Activated naive CD8-positive, alpha-beta T cell (primary cell): ENCODE results near the gene RNF208.
A peak's percentile ranks its signal among the peaks of the same experiment; 100 is the strongest.

Experiments
- H3K27ac Mint-ChIP-seq: one replicate; pipeline ENCODE4 v1.8.0; 2021; ENCODE audit warnings: mixed read lengths
- H3K27me3 Mint-ChIP-seq: one replicate; pipeline ENCODE4 v1.8.0; 2021; ENCODE audit warnings: mixed read lengths
- H3K36me3 Mint-ChIP-seq: one replicate; pipeline ENCODE4 v1.8.0; 2021; ENCODE audit warnings: mixed read lengths
- H3K4me1 Mint-ChIP-seq: one replicate; pipeline ENCODE4 v1.8.0; 2021; ENCODE audit warnings: low read depth, mixed read lengths
- H3K4me3 Mint-ChIP-seq: one replicate; pipeline ENCODE4 v1.8.0; 2021; ENCODE audit warnings: mild to moderate bottlenecking, mixed read lengths
- H3K9me3 Mint-ChIP-seq: one replicate; pipeline ENCODE4 v1.8.0; 2021; ENCODE audit warnings: low read depth, mixed read lengths

The RNF208 gene

GRCh38 chr9:137217276-137218211 is 4.5 kb downstream of the RNF208 start:
- Mint-ChIP-seq H3K36me3 (no peaks in the 10 kb centered on the region), H3K27me3 (no peaks in the 10 kb centered on the region), H3K9me3 (no peaks in the 10 kb centered on the region), H3K4me1 (no peaks in the 10 kb centered on the region), H3K27ac (no peak overlapping the region), H3K4me3 (no peak overlapping the region)

GRCh38 chr9:137216188-137216965 is 5.7 kb downstream of the RNF208 start:
- Mint-ChIP-seq H3K4me3 (no peak overlapping the region), H3K9me3 (no peaks in the 10 kb centered on the region), H3K36me3 (no peaks in the 10 kb centered on the region), H3K27me3 (no peaks in the 10 kb centered on the region), H3K27ac (no peak overlapping the region), H3K4me1 (no peaks in the 10 kb centered on the region)

GRCh38 chr9:137215196-137215986 is 6.6 kb downstream of the RNF208 start:
- Mint-ChIP-seq H3K36me3 (no peaks in the 10 kb centered on the region), H3K4me1 (no peaks in the 10 kb centered on the region), H3K4me3 (no peak overlapping the region), H3K9me3 (no peaks in the 10 kb centered on the region), H3K27me3 (no peaks in the 10 kb centered on the region), H3K27ac (no peak overlapping the region)

- H3K4me1 Mint-ChIP-seq = no peaks in the 10 kb centered on the region
- H3K9me3 Mint-ChIP-seq = no peaks in the 10 kb centered on the region
- H3K27me3 Mint-ChIP-seq = no peaks in the 10 kb centered on the region
- no peak overlapping the region for H3K27ac Mint-ChIP-seq
- H3K36me3 Mint-ChIP-seq = no peaks in the 10 kb centered on the region
- H3K4me3 Mint-ChIP-seq = no peak overlapping the region
Measured at GRCh38 chr9:137214620-137215019, 7.4 kb downstream of the RNF208 start.

- Mint-ChIP-seq H3K4me1 (no peaks in the 10 kb centered on the region), H3K9me3 (no peaks in the 10 kb centered on the region), H3K4me3 (no peak overlapping the region), H3K27ac (no peak overlapping the region), H3K36me3 (no peaks in the 10 kb centered on the region), H3K27me3 (no peaks in the 10 kb centered on the region)
Measured at GRCh38 chr9:137213160-137214060, 8.6 kb downstream of the RNF208 start.

- Mint-ChIP-seq H3K27me3 (no peaks in the 10 kb centered on the region), H3K9me3 (no peaks in the 10 kb centered on the region), H3K4me1 (peaks cover 1% of the 10 kb centered on the region), H3K36me3 (peaks cover 1% of the 10 kb centered on the region), H3K4me3 (no peak overlapping the region), H3K27ac (no peak overlapping the region)
Measured at GRCh38 chr9:137212520-137212919, 9.5 kb downstream of the RNF208 start.

- Mint-ChIP-seq H3K36me3 (peaks cover 3% of the 10 kb centered on the region), H3K4me1 (peaks cover 11% of the 10 kb centered on the region), H3K4me3 (no peak overlapping the region), H3K27ac (no peak overlapping the region), H3K27me3 (no peaks in the 10 kb centered on the region), H3K9me3 (no peaks in the 10 kb centered on the region)
Measured at GRCh38 chr9:137211532-137211931, 10.5 kb downstream of the RNF208 start.

GRCh38 chr9:137206602-137207001 is 15.4 kb downstream of the RNF208 start:
- no peaks in the 10 kb centered on the region for H3K9me3 Mint-ChIP-seq

GRCh38 chr9:137205126-137206069 is 16.6 kb downstream of the RNF208 start, which contains the start of the genes NDOR1 and TMEM203:
Gene NDOR1 (plus strand): TSS chr9:137205700. CDS start chr9:137205778, 78 bp downstream.
Gene TMEM203 (minus strand): TSS chr9:137205648. CDS start chr9:137205414, 234 bp downstream.
- no peaks in the 10 kb centered on the region for H3K9me3 Mint-ChIP-seq
- H3K27ac Mint-ChIP-seq = peak within 1 kb of the TSS; percentile 93
- peak within 1 kb of the TSS; percentile 95 for H3K4me3 Mint-ChIP-seq
- H3K4me1 Mint-ChIP-seq = peaks cover 37% of the 10 kb centered on the region
- H3K27me3 Mint-ChIP-seq = no peaks in the 10 kb centered on the region
- peaks cover 3% of the 10 kb centered on the region for H3K36me3 Mint-ChIP-seq

More at GRCh38 chr9:137206602-137207001, 15.4 kb downstream of the RNF208 start:
- H3K27me3 Mint-ChIP-seq = no peaks in the 10 kb centered on the region
- peaks cover 35% of the 10 kb centered on the region for H3K4me1 Mint-ChIP-seq
- peak overlapping the region; percentile 90 for H3K4me3 Mint-ChIP-seq
- peak overlapping the region; percentile 85 for H3K27ac Mint-ChIP-seq
- H3K36me3 Mint-ChIP-seq = peaks cover 3% of the 10 kb centered on the region

- Mint-ChIP-seq H3K4me1 (peaks cover 37% of the 10 kb centered on the region), H3K9me3 (no peaks in the 10 kb centered on the region), H3K4me3 (peak overlapping the region; percentile 95), H3K36me3 (peaks cover 3% of the 10 kb centered on the region), H3K27ac (peak overlapping the region; percentile 93), H3K27me3 (no peaks in the 10 kb centered on the region)
Measured at GRCh38 chr9:137204731-137205125, 17.3 kb downstream of the RNF208 start.

- Mint-ChIP-seq H3K4me1 (peaks cover 39% of the 10 kb centered on the region), H3K27me3 (no peaks in the 10 kb centered on the region), H3K4me3 (peak overlapping the region; percentile 40), H3K27ac (no peak overlapping the region), H3K36me3 (peaks cover 3% of the 10 kb centered on the region), H3K9me3 (no peaks in the 10 kb centered on the region)
Measured at GRCh38 chr9:137202966-137203365, 19.1 kb downstream of the RNF208 start.

GRCh38 chr9:137201205-137201868 is 20.7 kb downstream of the RNF208 start:
- no peaks in the 10 kb centered on the region for H3K27me3 Mint-ChIP-seq
- peak overlapping the region; percentile 58 for H3K27ac Mint-ChIP-seq
- peak overlapping the region; percentile 83 for H3K4me3 Mint-ChIP-seq
- H3K4me1 Mint-ChIP-seq = peaks cover 26% of the 10 kb centered on the region
- H3K9me3 Mint-ChIP-seq = no peaks in the 10 kb centered on the region
- no peaks in the 10 kb centered on the region for H3K36me3 Mint-ChIP-seq
